Kasumi-1 (cell line): Measurements from ENCODE around the gene ACBD6.

Experiments used
- DNase-seq, 2 experiments: peaks; one replicate each; lab custom pipeline; 2025; lab: John Stamatoyannopoulos, UW

Gene ACBD6

DNA sequence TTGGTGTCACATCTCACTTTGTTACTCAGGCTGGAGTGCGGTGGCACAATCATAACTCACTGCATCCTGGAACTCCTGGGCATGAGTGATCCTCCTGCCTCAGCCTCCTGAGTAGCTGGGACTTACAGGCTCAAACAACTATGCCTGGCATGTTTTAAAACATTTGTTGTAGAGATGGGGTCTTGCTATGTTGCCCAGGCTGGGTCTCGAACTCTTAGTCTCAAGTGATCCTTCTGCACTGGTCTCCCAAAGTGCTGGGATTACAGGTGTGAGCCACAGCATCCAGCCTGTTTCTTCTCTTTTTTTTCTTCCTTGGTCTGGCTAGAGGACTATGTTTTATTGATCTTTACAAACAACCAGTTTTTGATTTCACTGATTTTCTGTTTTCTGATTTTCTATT lies 207.7 kb downstream of the ACBD6 start:
- no peak for DNase-seq

GRCh38 chr1:180291004-180291403 lies 211.4 kb downstream of the ACBD6 start:
- no peak for DNase-seq

DNA sequence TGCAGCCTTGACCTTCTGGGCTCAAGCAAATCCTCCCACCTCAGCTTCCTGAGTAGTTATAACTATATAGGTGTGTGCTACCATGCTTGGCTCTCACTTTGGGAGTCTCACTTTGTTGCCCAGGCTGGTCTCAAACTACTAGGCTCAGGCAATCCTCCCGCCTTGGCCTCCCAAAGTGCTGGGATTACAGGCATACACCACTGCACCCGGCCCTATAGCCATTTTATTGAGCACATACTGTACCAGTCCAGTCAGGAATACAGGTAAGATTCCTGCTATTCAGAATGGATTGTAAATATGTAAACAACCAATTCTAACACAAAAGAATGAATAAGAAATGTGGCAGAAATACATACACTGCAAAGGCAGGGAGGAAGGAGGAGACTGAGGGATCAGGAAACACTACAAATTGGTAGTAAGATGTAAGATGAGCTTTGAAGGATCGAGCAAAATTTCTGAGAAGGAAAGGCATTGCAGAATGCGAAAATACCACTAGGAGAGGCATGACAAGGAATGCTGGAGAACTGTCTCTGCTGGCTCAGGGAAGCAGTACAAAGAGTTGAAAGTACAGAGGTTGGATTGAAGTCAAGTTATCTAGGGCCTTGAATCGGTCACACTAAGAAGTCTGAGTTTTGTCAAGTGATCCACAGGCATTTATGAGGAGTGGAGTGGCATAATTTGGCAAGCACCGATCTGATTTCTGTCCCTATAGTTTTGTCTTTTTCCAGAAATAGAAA lies 211.9 kb downstream of the ACBD6 start:
- no peak for DNase-seq

DNA sequence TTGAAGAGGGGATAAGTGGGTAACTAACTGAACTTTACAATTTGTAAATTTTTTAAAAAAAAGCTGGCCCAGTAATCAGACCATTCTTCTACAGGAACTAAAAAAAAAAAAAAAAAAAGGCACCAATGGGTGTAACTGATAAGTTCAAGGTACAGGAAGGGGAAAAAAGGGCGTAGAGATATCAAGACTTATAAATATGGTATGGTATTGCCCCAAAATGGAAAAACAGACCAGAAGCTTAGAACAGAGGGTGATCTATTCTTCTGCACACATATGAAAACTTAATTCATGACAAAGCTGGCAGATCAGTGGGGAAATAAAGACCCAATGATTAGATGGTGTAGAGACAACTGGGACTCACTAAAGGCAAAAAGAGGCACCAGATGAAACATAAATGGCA lies 213.4 kb downstream of the ACBD6 start:
- DNase-seq = no peak

- no peak for DNase-seq
Observed at GRCh38 chr1:180287988-180288705, 214.2 kb downstream of the ACBD6 start.

GRCh38 chr1:180286417-180286816 lies 216.0 kb downstream of the ACBD6 start:
- DNase-seq = no peak

GRCh38 chr1:180283098-180283497 lies 219.3 kb downstream of the ACBD6 start:
- no peak for DNase-seq

- no peak for DNase-seq
Observed at GRCh38 chr1:180282401-180283044, 219.9 kb downstream of the ACBD6 start.

DNA sequence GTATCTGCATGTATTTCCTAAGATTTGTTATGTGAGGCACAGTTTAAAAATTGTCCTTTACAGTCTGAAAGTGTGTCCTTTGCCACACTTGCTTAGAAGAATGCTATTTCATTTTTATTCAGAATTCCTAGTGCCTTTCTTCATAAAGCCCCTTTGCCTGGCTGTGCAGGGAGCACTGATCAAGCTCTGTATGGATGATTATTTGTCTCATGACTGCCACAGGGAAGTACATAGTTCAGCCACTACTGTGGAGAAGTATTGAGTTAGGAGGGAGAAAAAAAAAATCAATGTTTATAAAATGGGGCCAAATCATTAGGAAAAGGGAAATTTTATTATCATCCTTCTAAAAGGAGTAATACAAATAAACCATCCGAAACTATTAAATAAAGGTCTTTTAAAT lies 220.9 kb downstream of the ACBD6 start:
- DNase-seq = no peak

GRCh38 chr1:180280617-180281016 lies 221.8 kb downstream of the ACBD6 start:
- DNase-seq = no peak

- DNase-seq = no peak
Observed at GRCh38 chr1:180279651-180280050, 222.7 kb downstream of the ACBD6 start.

DNA sequence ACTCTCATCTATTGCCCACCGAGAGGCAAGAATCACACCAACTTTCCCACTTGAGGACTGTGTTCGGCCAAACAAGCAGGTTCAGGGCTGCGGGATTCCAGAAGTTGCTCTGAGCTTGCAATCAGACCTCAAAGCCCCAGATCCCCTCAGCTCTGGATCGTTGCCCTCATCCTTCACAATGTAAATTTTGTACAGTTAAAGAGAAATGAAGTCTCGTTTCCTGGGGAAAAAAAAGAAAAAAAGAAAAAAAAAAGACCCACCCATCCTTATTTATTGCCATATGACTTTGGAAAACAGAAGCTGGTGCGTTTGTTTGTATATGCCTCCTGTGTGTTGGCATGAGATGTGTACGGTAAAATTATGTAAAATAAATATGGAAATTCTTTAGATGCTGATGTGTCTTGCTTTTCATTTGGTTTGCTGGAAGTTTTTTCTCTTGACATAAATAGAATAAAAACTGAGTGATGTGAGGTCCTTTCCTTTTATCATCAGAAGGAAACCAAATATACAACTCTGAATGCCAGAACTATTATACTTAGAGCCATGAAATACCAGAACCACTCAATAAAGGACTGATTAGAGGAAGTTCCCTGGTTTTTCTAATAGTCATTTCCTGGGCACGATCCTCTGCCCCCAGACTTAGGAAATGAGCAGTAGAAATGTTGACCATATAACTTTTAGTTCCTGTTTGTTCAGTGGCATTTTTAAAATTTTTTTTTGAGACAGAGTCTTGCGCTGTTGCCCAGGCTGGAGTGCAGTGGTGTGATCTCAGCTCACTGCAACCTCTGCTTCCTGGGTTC lies 223.6 kb downstream of the ACBD6 start:
- DNase-seq = peak; percentile 53 to 55

GRCh38 chr1:180278194-180278515 lies 224.2 kb downstream of the ACBD6 start:
- DNase-seq = no peak

DNA sequence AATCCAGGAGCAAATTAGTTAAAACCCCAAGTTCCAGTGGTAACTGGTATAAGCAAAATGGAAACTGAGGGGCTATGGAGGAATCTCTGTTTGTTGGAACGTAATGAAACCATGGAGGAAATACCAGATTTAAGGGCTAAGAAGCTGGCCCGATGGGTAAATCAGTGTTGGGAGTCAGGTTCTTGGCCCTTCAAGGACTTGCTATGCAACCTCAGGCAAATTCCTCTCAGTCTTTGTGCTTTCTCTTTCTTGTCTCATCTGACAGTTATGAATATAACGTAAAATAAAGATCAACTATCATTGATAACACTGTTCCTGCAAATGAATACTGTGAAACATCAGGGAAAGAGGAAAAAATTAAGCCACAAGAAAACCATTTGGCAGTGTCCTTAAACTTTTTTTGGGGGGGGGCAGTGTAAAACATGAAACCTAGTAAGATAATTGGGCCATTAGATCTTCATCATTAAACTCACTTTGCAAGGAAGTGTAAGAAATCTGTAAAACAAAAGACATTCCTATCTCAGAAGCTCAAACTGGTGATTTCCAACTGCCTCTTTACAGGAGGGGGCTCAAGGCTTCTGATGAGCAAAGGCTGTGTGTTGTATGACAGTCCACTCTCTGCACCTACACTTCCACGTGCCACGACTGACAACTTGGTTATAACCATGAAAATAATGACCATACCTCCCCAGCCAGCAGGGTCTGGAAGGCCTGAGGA lies 224.7 kb downstream of the ACBD6 start:
- DNase-seq = no peak

DNA sequence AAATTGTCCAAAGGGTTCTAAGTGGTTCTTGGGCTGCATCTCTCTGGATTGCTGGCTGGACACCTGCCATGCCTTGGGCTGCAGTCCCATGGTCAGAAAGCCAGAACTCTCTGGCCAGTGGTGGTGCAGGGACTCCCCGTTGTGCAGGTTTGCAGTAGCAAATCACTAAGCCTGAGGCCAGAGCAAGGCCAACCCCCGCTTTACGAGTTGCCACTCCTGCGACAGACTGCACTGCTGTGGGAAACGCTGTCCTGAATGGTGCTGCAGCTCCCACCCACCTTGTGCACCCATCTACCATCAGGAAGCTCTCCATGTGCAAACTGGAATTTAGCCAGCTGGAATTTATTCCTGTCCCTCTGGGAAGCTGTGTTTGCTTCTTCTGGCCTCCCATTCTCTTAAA lies 226.7 kb downstream of the ACBD6 start:
- no peak for DNase-seq

DNA sequence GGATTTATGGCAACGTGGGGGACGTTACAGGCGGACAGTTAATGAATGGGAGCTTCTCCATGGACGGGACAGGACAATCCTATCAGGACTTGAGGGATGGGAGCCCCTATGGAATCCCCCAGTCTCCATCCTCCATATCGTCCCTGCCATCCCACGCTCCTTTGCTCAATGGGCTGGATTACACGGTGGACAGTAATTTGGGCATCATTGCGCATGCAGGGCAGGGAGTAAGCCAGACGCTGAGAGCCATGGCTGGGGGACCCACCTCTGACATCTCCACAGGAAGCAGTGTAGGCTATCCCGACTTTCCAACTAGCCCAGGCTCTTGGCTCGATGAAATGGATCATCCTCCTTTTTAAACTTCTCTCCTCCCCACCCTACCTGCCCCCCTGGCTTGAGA lies 228.2 kb downstream of the ACBD6 start:
- no peak for DNase-seq

DNA sequence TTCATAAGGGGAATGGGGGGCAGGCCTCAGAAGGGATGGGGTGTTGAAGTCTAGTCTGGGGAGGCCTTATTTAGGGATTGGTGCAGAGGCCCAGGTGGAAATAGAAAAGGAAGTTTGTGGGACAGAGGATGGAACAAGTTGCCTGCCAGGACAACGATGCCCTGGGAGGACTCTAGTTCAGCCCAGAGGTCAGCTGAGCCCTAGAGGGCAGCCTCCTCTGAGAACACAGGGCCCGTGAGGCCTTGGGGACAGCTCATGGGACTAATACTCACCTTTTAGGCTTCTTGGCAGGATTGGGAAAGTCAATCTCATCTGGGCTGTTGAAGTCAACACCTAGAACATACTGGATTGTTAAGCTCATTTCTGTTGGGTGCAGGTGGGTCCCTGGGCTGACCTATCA lies 229.3 kb downstream of the ACBD6 start:
- DNase-seq = no peak

- no peak for DNase-seq
Observed at GRCh38 chr1:180272395-180272794, 230.0 kb downstream of the ACBD6 start.

- no peak for DNase-seq
Observed at GRCh38 chr1:180271272-180272255, 230.8 kb downstream of the ACBD6 start.

GRCh38 chr1:180270530-180271271 lies 231.7 kb downstream of the ACBD6 start:
- DNase-seq = no peak
